ENCODE data around the gene TEX19. TPM values are rescaled to one million over a fixed set of nuclear protein-coding genes. Genes with fewer than 3 reads are reported as not detected.
A peak's percentile ranks its signal among the peaks of the same experiment; 100 is the strongest.

TEX19 gene
- total and polyA plus RNA-seq, 12 donors = not detected

DNA sequence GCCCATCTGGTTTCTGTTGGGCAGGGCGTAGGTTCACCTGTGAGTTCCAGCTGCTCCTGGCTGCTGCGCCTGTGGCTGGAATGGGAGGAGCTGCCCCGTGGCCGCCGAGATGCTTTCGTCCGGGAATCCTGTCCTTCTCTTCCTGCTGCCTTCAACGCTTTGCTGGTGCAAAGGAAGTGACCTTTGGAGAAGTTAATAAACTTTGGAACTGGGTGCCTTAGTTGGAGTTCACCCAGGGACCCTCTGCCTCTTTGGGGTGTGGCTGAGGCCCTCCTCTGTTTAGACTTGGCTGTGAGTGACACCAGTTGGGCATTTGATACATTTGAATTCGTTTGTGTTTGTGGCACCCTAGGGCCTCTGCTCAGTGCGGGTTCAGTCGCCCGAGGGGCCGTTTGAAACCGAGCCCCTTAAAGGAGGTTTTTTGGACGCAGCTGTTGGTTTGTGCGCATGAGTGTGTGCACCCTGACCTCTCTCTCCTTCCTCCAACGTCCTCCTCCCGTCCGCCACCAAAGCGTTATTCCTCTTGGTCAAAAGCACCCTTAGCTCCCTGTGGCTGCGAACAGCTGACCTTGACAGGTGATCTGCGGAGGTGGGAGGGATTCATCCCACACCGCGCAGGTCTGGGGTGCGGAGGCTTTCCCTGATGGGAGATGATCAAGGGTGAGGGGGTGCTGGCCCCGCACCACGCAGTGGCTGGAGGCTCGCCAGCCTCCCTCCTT lies 16.5 kb upstream of the TEX19 start:
- H3K4me3 ChIP-seq = no peak overlapping the region
- DNase-seq = no peak
- ATAC-seq = no peak
- 75 to 76% methylated on average over 28 of the region's 28 CpGs for WGBS, 2 donors
- H3K4me1 ChIP-seq = peaks cover 0 to 19% (median 10%) of the 10 kb centered on the region in 9 donors
- H3K36me3 ChIP-seq = no peaks in the 10 kb centered on the region
- H3K27me3 ChIP-seq = peaks cover 0 to 5% (median 0%) of the 10 kb centered on the region in 7 donors
- TF ChIP-seq, protein P1, sequence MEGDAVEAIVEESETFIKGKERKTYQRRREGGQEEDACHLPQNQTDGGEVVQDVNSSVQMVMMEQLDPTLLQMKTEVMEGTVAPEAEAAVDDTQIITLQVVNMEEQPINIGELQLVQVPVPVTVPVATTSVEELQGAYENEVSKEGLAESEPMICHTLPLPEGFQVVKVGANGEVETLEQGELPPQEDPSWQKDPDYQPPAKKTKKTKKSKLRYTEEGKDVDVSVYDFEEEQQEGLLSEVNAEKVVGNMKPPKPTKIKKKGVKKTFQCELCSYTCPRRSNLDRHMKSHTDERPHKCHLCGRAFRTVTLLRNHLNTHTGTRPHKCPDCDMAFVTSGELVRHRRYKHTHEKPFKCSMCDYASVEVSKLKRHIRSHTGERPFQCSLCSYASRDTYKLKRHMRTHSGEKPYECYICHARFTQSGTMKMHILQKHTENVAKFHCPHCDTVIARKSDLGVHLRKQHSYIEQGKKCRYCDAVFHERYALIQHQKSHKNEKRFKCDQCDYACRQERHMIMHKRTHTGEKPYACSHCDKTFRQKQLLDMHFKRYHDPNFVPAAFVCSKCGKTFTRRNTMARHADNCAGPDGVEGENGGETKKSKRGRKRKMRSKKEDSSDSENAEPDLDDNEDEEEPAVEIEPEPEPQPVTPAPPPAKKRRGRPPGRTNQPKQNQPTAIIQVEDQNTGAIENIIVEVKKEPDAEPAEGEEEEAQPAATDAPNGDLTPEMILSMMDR (IDR thresholded peaks at IDR 0.05) = no peak
- no peak overlapping the region for H3K27ac ChIP-seq
- intact Hi-C loops (cut with DNase I) = no loop called here
- no peaks in the 10 kb centered on the region for H3K9me3 ChIP-seq

DNA sequence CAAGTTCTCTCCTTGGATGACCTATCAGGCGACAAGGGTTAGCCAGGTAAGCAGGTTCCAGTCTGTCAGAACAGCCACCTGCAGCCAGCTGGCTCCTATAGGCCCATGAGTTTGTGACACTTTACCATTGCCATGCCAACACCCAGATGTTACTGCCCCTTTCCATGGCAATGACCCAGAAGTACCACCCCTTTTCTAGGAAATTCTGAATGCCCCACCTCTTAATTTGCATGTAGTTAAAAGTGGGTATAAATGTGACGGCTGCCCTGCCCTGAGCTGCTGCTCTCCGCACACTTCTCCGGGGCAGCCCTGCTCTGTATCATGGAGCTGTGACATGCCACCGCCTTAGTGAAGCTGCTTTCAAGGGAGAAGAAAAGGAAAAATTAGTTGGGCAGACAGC lies 15.5 kb upstream of the TEX19 start:
- no peak overlapping the region for H3K4me3 ChIP-seq
- no peak overlapping the region for H3K27ac ChIP-seq
- no peaks in the 10 kb centered on the region for H3K9me3 ChIP-seq
- no peaks in the 10 kb centered on the region for H3K36me3 ChIP-seq
- H3K27me3 ChIP-seq = peaks cover 0 to 5% (median 0%) of the 10 kb centered on the region in 7 donors
- intact Hi-C loops (cut with DNase I) = no loop called here
- peaks cover 0 to 16% (median 11%) of the 10 kb centered on the region in 9 donors for H3K4me1 ChIP-seq
- DNase-seq (no peak), ATAC-seq (no peak)
- TF ChIP-seq, protein P1 (IDR thresholded peaks at IDR 0.05) = no peak
- WGBS, 2 donors = 92 to 94% methylated on average over 5 of the region's 5 CpGs

DNA sequence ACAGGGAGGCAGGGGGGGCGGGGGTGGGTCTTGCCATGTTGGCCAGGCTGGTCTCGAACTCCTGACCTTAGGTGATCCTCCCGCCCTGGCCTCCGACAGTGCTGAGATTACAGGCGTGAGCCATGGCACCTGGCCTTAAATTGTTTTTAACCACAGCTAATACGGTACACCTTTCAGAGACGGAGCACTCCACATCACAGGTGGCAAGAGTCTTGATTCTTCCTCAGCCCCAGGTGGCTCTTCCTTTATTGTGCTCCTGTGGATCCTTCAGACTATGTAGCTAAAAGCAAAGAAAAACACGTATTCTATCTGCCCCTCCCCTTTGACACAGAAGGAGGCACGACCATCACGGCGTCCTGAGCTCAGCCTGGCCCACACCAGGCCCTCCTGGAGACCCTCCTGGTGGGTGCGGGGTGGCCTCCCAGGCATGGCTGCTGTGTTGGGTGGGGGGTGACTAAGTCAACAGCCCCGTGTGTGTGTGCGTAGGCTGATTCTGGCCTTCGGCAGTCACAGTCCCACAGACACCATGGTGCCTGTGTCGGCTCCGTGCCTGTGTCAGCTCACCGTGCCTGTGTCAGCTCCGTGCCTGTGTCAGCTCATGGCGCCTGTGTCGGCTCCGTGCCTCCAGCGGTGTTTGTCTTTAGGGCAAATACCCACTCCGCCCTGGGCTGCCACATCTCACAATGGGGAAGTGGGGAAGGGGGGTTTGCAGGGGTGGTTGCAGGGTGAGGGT lies 14.7 kb upstream of the TEX19 start:
- Histone ChIP-seq H3K4me1 (peaks cover 0 to 14% (median 8%) of the 10 kb centered on the region in 9 donors), H3K9me3 (no peaks in the 10 kb centered on the region), H3K4me3 (no peak overlapping the region), H3K36me3 (no peaks in the 10 kb centered on the region), H3K27ac (no peak overlapping the region), H3K27me3 (peaks cover 0 to 5% (median 0%) of the 10 kb centered on the region in 7 donors)
- TF ChIP-seq, protein P1 (IDR thresholded peaks at IDR 0.05) = no peak
- no peak for DNase-seq
- intact Hi-C loops (cut with DNase I) = no loop called here
- WGBS, 2 donors = 74 to 87% methylated on average over 24 of the region's 24 CpGs
- ATAC-seq = peak in 1 of 8 donors; percentile 10

DNA sequence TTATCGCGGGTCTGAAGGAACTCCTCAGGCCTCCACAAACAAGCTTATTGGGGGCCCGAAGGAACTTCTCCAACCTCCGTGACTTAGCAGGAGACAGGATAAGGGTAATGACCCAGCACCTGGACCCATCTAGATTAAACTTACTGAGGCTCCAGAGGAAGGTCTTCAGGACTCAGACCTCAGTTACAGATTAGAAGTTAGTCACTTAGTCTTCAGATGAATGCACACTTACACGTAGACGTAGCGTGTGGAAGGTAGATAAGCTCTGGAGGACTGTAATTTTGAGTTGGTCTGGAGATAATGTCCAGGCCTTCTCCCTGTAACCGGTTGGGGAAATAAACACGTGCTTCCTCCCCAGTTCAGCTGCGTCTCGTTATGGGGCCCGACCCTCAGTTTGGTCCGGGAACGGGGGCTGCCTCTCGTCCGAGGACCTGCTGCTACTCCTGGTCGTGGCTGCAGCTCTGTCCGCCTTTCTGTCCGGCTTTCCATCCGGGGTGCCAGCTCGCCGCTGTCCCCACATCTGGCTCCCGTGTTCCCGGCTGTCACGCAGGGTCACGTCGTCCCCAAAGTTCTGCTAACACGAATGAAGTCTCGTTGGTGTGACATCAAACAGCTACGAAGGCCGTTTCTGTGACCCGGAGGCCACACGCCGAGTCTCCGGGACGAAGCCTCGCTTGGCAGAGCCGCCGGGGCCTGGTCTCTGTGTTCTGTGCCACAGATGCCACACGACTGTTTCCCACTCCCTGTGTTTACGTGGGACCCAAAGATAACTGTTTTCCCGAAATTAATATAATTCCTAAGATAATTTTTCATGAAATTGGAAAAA lies 13.7 kb upstream of the TEX19 start:
- intact Hi-C loops (cut with DNase I) = no loop called here
- Histone ChIP-seq H3K9me3 (no peaks in the 10 kb centered on the region), H3K4me3 (no peak overlapping the region), H3K36me3 (no peaks in the 10 kb centered on the region), H3K27me3 (peaks cover 0 to 5% (median 0%) of the 10 kb centered on the region in 7 donors), H3K4me1 (peaks cover 0 to 15% (median 11%) of the 10 kb centered on the region in 9 donors), H3K27ac (no peak overlapping the region)
- TF ChIP-seq, protein P1 (IDR thresholded peaks at IDR 0.05) = no peak
- ATAC-seq (no peak), DNase-seq (peak in 1 of 2 donors; percentile 10)
- WGBS, 2 donors = 88% methylated on average over 42 of the region's 42 CpGs

Data from heart right ventricle (tissue), 16 donors.